ENCODE measurements around the gene TANK.

The TANK gene

GRCh38 chr2:161146209-161146775 lies 13.9 kb upstream of the TANK start:
- no peak overlapping the region for H3K4me3 ChIP-seq (ENCODE audit: low read depth, low read length)
- TF ChIP-seq CTCF (IDR thresholded peaks at IDR 0.05; ENCODE audit: low read depth, low read length): no peak

GRCh38 chr2:161146996-161147395 lies 13.2 kb upstream of the TANK start:
- TF ChIP-seq CTCF (IDR thresholded peaks at IDR 0.05; ENCODE audit: low read depth, low read length): no peak
- H3K4me3 ChIP-seq (ENCODE audit: low read depth, low read length): no peak overlapping the region

GRCh38 chr2:161147856-161148255 lies 12.4 kb upstream of the TANK start:
- no peak overlapping the region for H3K4me3 ChIP-seq (ENCODE audit: low read depth, low read length)
- TF ChIP-seq CTCF (IDR thresholded peaks at IDR 0.05; ENCODE audit: low read depth, low read length): no peak

GRCh38 chr2:161150704-161151103 lies 9.5 kb upstream of the TANK start:
- no peak for TF ChIP-seq CTCF (IDR thresholded peaks at IDR 0.05; ENCODE audit: low read depth, low read length)
- no peak overlapping the region for H3K4me3 ChIP-seq (ENCODE audit: low read depth, low read length)

- TF ChIP-seq CTCF (IDR thresholded peaks at IDR 0.05; ENCODE audit: low read depth, low read length): no peak
- no peak overlapping the region for H3K4me3 ChIP-seq (ENCODE audit: low read depth, low read length)
Observed at GRCh38 chr2:161152302-161152701, 7.9 kb upstream of the TANK start.

GRCh38 chr2:161158882-161159281 lies 1.3 kb upstream of the TANK start:
- no peak overlapping the region for H3K4me3 ChIP-seq (ENCODE audit: low read depth, low read length)
- no peak for TF ChIP-seq CTCF (IDR thresholded peaks at IDR 0.05; ENCODE audit: low read depth, low read length)

- H3K4me3 ChIP-seq (ENCODE audit: low read depth, low read length): peak overlapping the region; percentile 96
- TF ChIP-seq CTCF (IDR thresholded peaks at IDR 0.05; ENCODE audit: low read depth, low read length): no peak
Observed at GRCh38 chr2:161159456-161160225, 587 bp upstream of the TANK start.

All from WI38 (cell line).